ENCODE data around the gene CPSF4.

The CPSF4 gene

GRCh38 chr7:99452541-99452940 is 13.8 kb downstream of the CPSF4 start:
- Histone ChIP-seq H3K27me3 (ENCODE audit: insufficient read depth, low read depth) (no peaks in the 10 kb centered on the region), H3K4me2 (no peak overlapping the region), H3K4me1 (ENCODE audit: low read depth, poor library complexity, severe bottlenecking) (no peaks in the 10 kb centered on the region), H3K9ac (no peak overlapping the region), H3K36me3 (ENCODE audit: insufficient read depth) (peaks cover 20% of the 10 kb centered on the region; the same call in 1 of the 2 replicates), H3K27ac (no peak overlapping the region), H3K79me2 (ENCODE audit: insufficient read depth, low read depth) (no peaks in the 10 kb centered on the region; the same call in 1 of the 2 replicates), H2AFZ (ENCODE audit: low read depth) (no peak overlapping the region), H4K20me1 (ENCODE audit: insufficient read depth) (no peaks in the 10 kb centered on the region), H3K4me3 (IDR thresholded peaks at IDR 0.05; ENCODE audit: insufficient read depth, low read depth, low read length) (no peak overlapping the region)
- TF ChIP-seq CTCF (conservative IDR thresholded peaks at IDR 0.05; ENCODE audit: low read depth, low read length): no peak

- Histone ChIP-seq H3K4me1 (ENCODE audit: low read depth, poor library complexity, severe bottlenecking) (no peaks in the 10 kb centered on the region), H2AFZ (ENCODE audit: low read depth) (no peak overlapping the region), H3K79me2 (ENCODE audit: insufficient read depth, low read depth) (no peaks in the 10 kb centered on the region; the same call in 1 of the 2 replicates), H3K36me3 (ENCODE audit: insufficient read depth) (peaks cover 16% of the 10 kb centered on the region; the same call in 1 of the 2 replicates), H3K9ac (no peak overlapping the region), H3K4me2 (no peak overlapping the region), H3K27me3 (ENCODE audit: insufficient read depth, low read depth) (no peaks in the 10 kb centered on the region), H3K4me3 (IDR thresholded peaks at IDR 0.05; ENCODE audit: insufficient read depth, low read depth, low read length) (no peak overlapping the region), H3K27ac (no peak overlapping the region), H4K20me1 (ENCODE audit: insufficient read depth) (no peaks in the 10 kb centered on the region)
- TF ChIP-seq CTCF (conservative IDR thresholded peaks at IDR 0.05; ENCODE audit: low read depth, low read length): no peak
These were observed 14.4 kb downstream of the CPSF4 start for GRCh38 chr7:99453105-99453504.

- Histone ChIP-seq H2AFZ (ENCODE audit: low read depth) (no peak overlapping the region), H3K36me3 (ENCODE audit: insufficient read depth) (peaks cover 7% of the 10 kb centered on the region; the same call in 1 of the 2 replicates), H3K79me2 (ENCODE audit: insufficient read depth, low read depth) (peaks cover 26% of the 10 kb centered on the region)
These were observed 17.1 kb downstream of the CPSF4 start for GRCh38 chr7:99455874-99456273.

GRCh38 chr7:99456288-99456687 is 17.5 kb downstream of the CPSF4 start:
- H3K27me3 ChIP-seq (ENCODE audit: insufficient read depth, low read depth): no peaks in the 10 kb centered on the region
- H3K4me3 ChIP-seq (IDR thresholded peaks at IDR 0.05; ENCODE audit: insufficient read depth, low read depth, low read length): no peak overlapping the region
- no peak for TF ChIP-seq CTCF (conservative IDR thresholded peaks at IDR 0.05; ENCODE audit: low read depth, low read length)
- no peak overlapping the region for H3K27ac ChIP-seq
- H3K36me3 ChIP-seq (ENCODE audit: insufficient read depth): peaks cover 3% of the 10 kb centered on the region; the same call in 1 of the 2 replicates
- peaks cover 16% of the 10 kb centered on the region; the same call in 1 of the 2 replicates for H4K20me1 ChIP-seq (ENCODE audit: insufficient read depth)
- peaks cover 30% of the 10 kb centered on the region for H3K79me2 ChIP-seq (ENCODE audit: insufficient read depth, low read depth)
- no peak overlapping the region for H3K4me2 ChIP-seq
- H3K9ac ChIP-seq: no peak overlapping the region
- H3K4me1 ChIP-seq (ENCODE audit: low read depth, poor library complexity, severe bottlenecking): no peaks in the 10 kb centered on the region
- H2AFZ ChIP-seq (ENCODE audit: low read depth): no peak overlapping the region

More at GRCh38 chr7:99455874-99456273, 17.1 kb downstream of the CPSF4 start:
- no peak overlapping the region for H3K9ac ChIP-seq
- no peak overlapping the region for H3K4me2 ChIP-seq
- H3K27ac ChIP-seq: no peak overlapping the region
- H3K27me3 ChIP-seq (ENCODE audit: insufficient read depth, low read depth): no peaks in the 10 kb centered on the region
- H3K4me1 ChIP-seq (ENCODE audit: low read depth, poor library complexity, severe bottlenecking): no peaks in the 10 kb centered on the region
- TF ChIP-seq CTCF (conservative IDR thresholded peaks at IDR 0.05; ENCODE audit: low read depth, low read length): no peak
- H4K20me1 ChIP-seq (ENCODE audit: insufficient read depth): peaks cover 12% of the 10 kb centered on the region; the same call in 1 of the 2 replicates
- H3K4me3 ChIP-seq (IDR thresholded peaks at IDR 0.05; ENCODE audit: insufficient read depth, low read depth, low read length): no peak overlapping the region
